K562 (cell line): Measurements from ENCODE around the gene ZFAND6. TPM values are rescaled to one million over a fixed set of nuclear protein-coding genes. Genes with fewer than 3 reads are reported as not detected.

Experiments used
- ATAC-seq: fragments of 200-7000 bp; cut with Tn5 transposase; 3 replicates; pipeline ENCODE4 v1.9.1; 2020; ENCODE audit warnings: moderate library complexity
- BruUV-seq: library from RNA; stranded (reverse); fragments of 400-500 nt; replicated peaks from 2 replicates; lab custom pipeline; 2021; lab: Mats Ljungman, UMichigan
- CTCF ChIA-PET: fragments of 300-600 bp; formaldehyde crosslinking; extraction: SDS; loops from one replicate; lab custom pipeline; 2021; ENCODE audit warnings: low intra/inter-chr PET ratio; lab: Yijun Ruan, JAX
- POLR2A ChIA-PET: fragments of 300-600, 350-650 bp; sonication (Branson Sonifier 250); formaldehyde crosslinking; extraction: SDS; loops from one replicate; lab custom pipeline; 2021; ENCODE audit warnings: antibody characterized with exemption, inconsistent platforms; lab: Yijun Ruan, JAX
- DNase-seq, 4 experiments: peaks; one replicate each; pipeline versions ENCODE4 v3.0.0 to v3.0.0-alpha.2; 2011 to 2018; ENCODE audit warnings: low spot score in 3 of 4, mixed read lengths in 3 of 4; ENCODE audit errors: extremely low read depth in 1 of 4
- FAIRE-seq: peaks from 2 replicates; lab custom pipeline; 2011; peaks lifted over from hg19 to GRCh38; lab: Jason Lieb, UNC
- H2AFZ ChIP-seq: 2 replicates; pipeline ENCODE4 v1.6.0; 2011; ENCODE audit warnings: low read depth, low read length, control low read depth, inconsistent platforms
- H3K27ac ChIP-seq: fragments of 200-600 bp; 3 replicates; pipeline ENCODE4 v1.8.0; 2011; ENCODE audit warnings: low read depth, mild to moderate bottlenecking, control low read depth, inconsistent platforms, low read length, moderate library complexity, mixed read lengths; ENCODE audit errors: extremely low read depth
- H3K27me3 ChIP-seq, 2 experiments: fragments of 300-600 bp in 1 of 2; 2 replicates in 1 of 2; 3 replicates in 1 of 2; pipeline versions ENCODE4 v1.6.0 to v1.8.0; 2011; ENCODE audit warnings: inconsistent platforms in 2 of 2, low read length in 2 of 2, mild to moderate bottlenecking in 1 of 2, mixed read lengths in 1 of 2, moderate library complexity in 1 of 2; ENCODE audit not compliant: control insufficient read depth in 2 of 2, insufficient read depth in 2 of 2
- H3K36me3 ChIP-seq: fragments of 300-600 bp; 3 replicates; pipeline ENCODE4 v1.8.0; 2011; ENCODE audit warnings: mild to moderate bottlenecking, low read length, inconsistent platforms; ENCODE audit not compliant: control insufficient read depth, insufficient read depth
- H3K4me1 ChIP-seq, 2 experiments: fragments of 200-600 bp in 1 of 2; replicated peaks in 1 of 2; 2 replicates in 1 of 2; 3 replicates in 1 of 2; pipeline versions ENCODE4 v1.5.1 to v1.8.0; 2011; ENCODE audit warnings: inconsistent platforms in 2 of 2, low read length in 2 of 2, mild to moderate bottlenecking in 1 of 2, mixed read lengths in 1 of 2, moderate library complexity in 1 of 2; ENCODE audit not compliant: control insufficient read depth in 2 of 2, insufficient read depth in 2 of 2
- H3K4me2 ChIP-seq: 2 replicates; pipeline ENCODE4 v1.6.1; 2011; ENCODE audit warnings: low read length, control low read depth, inconsistent platforms, mixed read lengths; ENCODE audit not compliant: insufficient read depth
- H3K4me3 ChIP-seq: fragments of 200-600 bp; sonication (generic), shearing (Covaris generic); 2 replicates; pipeline ENCODE4 v1.5.1; 2016; ENCODE audit warnings: control low read depth, inconsistent platforms
- H3K79me2 ChIP-seq: fragments of 200-600 bp; 3 replicates; pipeline ENCODE4 v1.8.0; 2011; ENCODE audit warnings: low read length, inconsistent platforms; ENCODE audit not compliant: control insufficient read depth, insufficient read depth
- H3K9ac ChIP-seq, 2 experiments: 2 replicates each; pipeline versions ENCODE4 v1.6.0 to v1.6.1; 2011; ENCODE audit warnings: low read depth in 2 of 2, low read length in 2 of 2, control low read depth in 1 of 2, inconsistent platforms in 1 of 2, mild to moderate bottlenecking in 1 of 2, mixed read lengths in 1 of 2; ENCODE audit not compliant: insufficient read depth in 1 of 2
- H3K9me1 ChIP-seq: one replicate; pipeline ENCODE4 v1.6.0; 2011; ENCODE audit warnings: inconsistent platforms, mild to moderate bottlenecking, low read length, moderate library complexity; ENCODE audit not compliant: control insufficient read depth, insufficient read depth
- H3K9me3 ChIP-seq: replicated peaks from 2 replicates; pipeline ENCODE4 v1.5.1; 2011; ENCODE audit warnings: low read depth, low read length, inconsistent platforms; ENCODE audit not compliant: control insufficient read depth, insufficient read depth
- H4K20me1 ChIP-seq: replicated peaks from 2 replicates; pipeline ENCODE4 v1.6.1; 2011; ENCODE audit warnings: low read length, inconsistent platforms, mixed read lengths; ENCODE audit not compliant: control insufficient read depth, insufficient read depth
- ASH1L ChIP-seq: fragments of 450-650 bp; IDR thresholded peaks from 2 replicates; pipeline ENCODE4 v1.6.1; 2018; ENCODE audit warnings: borderline replicate concordance, mild to moderate bottlenecking, low read depth; ENCODE audit not compliant: partially characterized antibody
- CBFA2T2 ChIP-seq: fragments of 450-650 bp; conservative IDR thresholded peaks from 2 replicates; pipeline ENCODE4 v1.6.1; 2017; ENCODE audit warnings: mild to moderate bottlenecking
- JUNB ChIP-seq: fragments of 450-650 bp; formaldehyde crosslinking; conservative IDR thresholded peaks from 2 replicates; pipeline ENCODE4 v1.4.0; 2020; ENCODE audit warnings: mild to moderate bottlenecking
- MBD2 ChIP-seq: sonication (generic); IDR thresholded peaks from 2 replicates; pipeline ENCODE4 v1.6.1; 2016; ENCODE audit warnings: low read depth, borderline replicate concordance
- MTA2 ChIP-seq: fragments of 450-650 bp; IDR thresholded peaks from 2 replicates; pipeline ENCODE4 v1.6.1; 2016; ENCODE audit warnings: low read depth
- NBN ChIP-seq: fragments of 450-650 bp; IDR thresholded peaks from 2 replicates; pipeline ENCODE4 v1.6.1; 2016; ENCODE audit warnings: low read depth, mild to moderate bottlenecking
- SMAD3 ChIP-seq: fragments of 450-650 bp; formaldehyde crosslinking; conservative IDR thresholded peaks from 2 replicates; pipeline ENCODE4 v1.4.0; 2020; ENCODE audit warnings: mild to moderate bottlenecking
- ZNF165 ChIP-seq: fragments of 250-450 bp; sonication (Bioruptor Pico); IDR thresholded peaks from 2 replicates; pipeline ENCODE4 v1.4.0; 2020; ENCODE audit warnings: borderline replicate concordance
- ZNF584 ChIP-seq: fragments of 200-800 bp; sonication (Bioruptor generic); IDR thresholded peaks from 2 replicates; pipeline ENCODE4 v1.6.1; 2016; ENCODE audit warnings: low read depth, mild to moderate bottlenecking, missing genetic modification characterization, missing compliant biosample characterization
- ZNF766 ChIP-seq: fragments of 200-800 bp; sonication (Bioruptor generic); conservative IDR thresholded peaks from 2 replicates; pipeline ENCODE4 v1.6.1; 2016; ENCODE audit warnings: missing genetic modification characterization, missing compliant biosample characterization
- WGBS: fragments of 100-300 bp; shearing (Covaris generic); methylation state at CpG from one replicate; pipeline ENCODE4 v1.1.6; 2016; ENCODE audit warnings: low coverage, mixed read lengths; ENCODE audit not compliant: insufficient coverage; ENCODE audit errors: missing lambda C conversion rate; 5-methylcytosine and 5-hydroxymethylcytosine counted together
- in situ Hi-C: fragments of 300-500 bp; cut with MboI; formaldehyde crosslinking; loops from 4 replicates; pipeline ENCODE4 v1.15.0; 2018; ENCODE audit warnings: inconsistent platforms, mixed read lengths
- intact Hi-C: fragments of 100-400 bp; cut with micrococcal nuclease; formaldehyde crosslinking; loops from 2 replicates; pipeline ENCODE4 v1.14.2; 2022
- polyA plus RNA-seq, 8 experiments: library from polyadenylated mRNA; depleted of rRNA in 4 of 8; stranded (reverse) in 5 of 8; unstranded in 3 of 8; fragments of >200 nt; fragmentation: Nextera tagmentation in 2 of 8; fragmentation: Illumina TruSeq in 1 of 8; extraction: Ambion mirVana in 2 of 8; extraction: Trizol in 1 of 8; gene quantifications; 2 replicates each; pipeline versions ENCODE4 v1.2.1 to v1.2.3, GENCODE V29; 2011 to 2014; ENCODE audit warnings: inconsistent platforms in 1 of 8, missing spikeins in 1 of 8
- total RNA-seq, 7 experiments: library from RNA; depleted of rRNA in 6 of 7; stranded (reverse); fragments of >200 nt in 6 of 7; fragmentation: Illumina TruSeq in 2 of 7; extraction: Trizol in 2 of 7; gene quantifications; 2 replicates each; pipeline versions ENCODE4 v1.2.1 to v1.2.3, GENCODE V29; 2011 to 2021; ENCODE audit warnings: low replicate concordance in 1 of 7
- TF ChIP-seq, protein P1 (sequence below): fragments of 450-650 bp; IDR thresholded peaks from 2 replicates; pipeline ENCODE4 v1.6.1; 2016; ENCODE audit warnings: mild to moderate bottlenecking
- TF ChIP-seq, protein P2 (sequence below), 2 experiments: fragments of 450-650 bp; formaldehyde crosslinking in 1 of 2; IDR thresholded peaks; 2 replicates each; pipeline versions ENCODE4 v1.4.0 to v1.6.1; 2014 to 2020; ENCODE audit warnings: mild to moderate bottlenecking in 2 of 2, borderline replicate concordance in 1 of 2, low read depth in 1 of 2

Gene ZFAND6
- total and polyA plus RNA-seq, 9 of the 15 experiments (the other 6 are each of a cell fraction or from before 2014, with no cell fraction given): 53.9 to 206 (median 88.9) TPM

DNA sequence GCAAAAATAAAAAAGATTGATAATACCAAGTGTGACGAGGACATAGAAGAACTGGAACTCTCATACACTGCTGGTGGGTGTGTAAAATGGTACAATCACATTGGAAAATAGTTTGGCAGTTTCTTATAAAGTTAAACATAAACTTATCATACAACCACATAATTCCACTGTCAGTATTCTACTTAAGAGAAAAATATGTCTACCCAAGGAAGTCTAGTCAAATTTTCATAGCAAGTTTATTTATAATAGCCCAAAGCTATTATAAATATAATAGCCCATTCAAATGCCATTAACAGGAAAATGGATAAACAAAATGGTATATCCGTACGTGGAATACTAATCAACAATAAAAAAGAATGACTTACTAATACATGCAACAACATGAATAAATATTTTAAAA, 47.9 kb upstream of the ZFAND6 start:
- POLR2A ChIA-PET: no interaction called here
- no peak overlapping the region for H3K9ac ChIP-seq
- no peak for TF ChIP-seq ZNF165 (CRISPR knock-in tag)
- TF ChIP-seq JUNB (CRISPR knock-in tag): no peak
- no peak for TF ChIP-seq NBN
- TF ChIP-seq MTA2: no peak
- no peak for TF ChIP-seq ZNF584 (CRISPR knock-in tag)
- no peak for TF ChIP-seq SMAD3 (CRISPR knock-in tag)
- no peak for TF ChIP-seq ASH1L
- TF ChIP-seq, protein P1, sequence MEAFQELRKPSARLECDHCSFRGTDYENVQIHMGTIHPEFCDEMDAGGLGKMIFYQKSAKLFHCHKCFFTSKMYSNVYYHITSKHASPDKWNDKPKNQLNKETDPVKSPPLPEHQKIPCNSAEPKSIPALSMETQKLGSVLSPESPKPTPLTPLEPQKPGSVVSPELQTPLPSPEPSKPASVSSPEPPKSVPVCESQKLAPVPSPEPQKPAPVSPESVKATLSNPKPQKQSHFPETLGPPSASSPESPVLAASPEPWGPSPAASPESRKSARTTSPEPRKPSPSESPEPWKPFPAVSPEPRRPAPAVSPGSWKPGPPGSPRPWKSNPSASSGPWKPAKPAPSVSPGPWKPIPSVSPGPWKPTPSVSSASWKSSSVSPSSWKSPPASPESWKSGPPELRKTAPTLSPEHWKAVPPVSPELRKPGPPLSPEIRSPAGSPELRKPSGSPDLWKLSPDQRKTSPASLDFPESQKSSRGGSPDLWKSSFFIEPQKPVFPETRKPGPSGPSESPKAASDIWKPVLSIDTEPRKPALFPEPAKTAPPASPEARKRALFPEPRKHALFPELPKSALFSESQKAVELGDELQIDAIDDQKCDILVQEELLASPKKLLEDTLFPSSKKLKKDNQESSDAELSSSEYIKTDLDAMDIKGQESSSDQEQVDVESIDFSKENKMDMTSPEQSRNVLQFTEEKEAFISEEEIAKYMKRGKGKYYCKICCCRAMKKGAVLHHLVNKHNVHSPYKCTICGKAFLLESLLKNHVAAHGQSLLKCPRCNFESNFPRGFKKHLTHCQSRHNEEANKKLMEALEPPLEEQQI: no peak
- TF ChIP-seq CBFA2T2: no peak
- TF ChIP-seq, protein P2, sequence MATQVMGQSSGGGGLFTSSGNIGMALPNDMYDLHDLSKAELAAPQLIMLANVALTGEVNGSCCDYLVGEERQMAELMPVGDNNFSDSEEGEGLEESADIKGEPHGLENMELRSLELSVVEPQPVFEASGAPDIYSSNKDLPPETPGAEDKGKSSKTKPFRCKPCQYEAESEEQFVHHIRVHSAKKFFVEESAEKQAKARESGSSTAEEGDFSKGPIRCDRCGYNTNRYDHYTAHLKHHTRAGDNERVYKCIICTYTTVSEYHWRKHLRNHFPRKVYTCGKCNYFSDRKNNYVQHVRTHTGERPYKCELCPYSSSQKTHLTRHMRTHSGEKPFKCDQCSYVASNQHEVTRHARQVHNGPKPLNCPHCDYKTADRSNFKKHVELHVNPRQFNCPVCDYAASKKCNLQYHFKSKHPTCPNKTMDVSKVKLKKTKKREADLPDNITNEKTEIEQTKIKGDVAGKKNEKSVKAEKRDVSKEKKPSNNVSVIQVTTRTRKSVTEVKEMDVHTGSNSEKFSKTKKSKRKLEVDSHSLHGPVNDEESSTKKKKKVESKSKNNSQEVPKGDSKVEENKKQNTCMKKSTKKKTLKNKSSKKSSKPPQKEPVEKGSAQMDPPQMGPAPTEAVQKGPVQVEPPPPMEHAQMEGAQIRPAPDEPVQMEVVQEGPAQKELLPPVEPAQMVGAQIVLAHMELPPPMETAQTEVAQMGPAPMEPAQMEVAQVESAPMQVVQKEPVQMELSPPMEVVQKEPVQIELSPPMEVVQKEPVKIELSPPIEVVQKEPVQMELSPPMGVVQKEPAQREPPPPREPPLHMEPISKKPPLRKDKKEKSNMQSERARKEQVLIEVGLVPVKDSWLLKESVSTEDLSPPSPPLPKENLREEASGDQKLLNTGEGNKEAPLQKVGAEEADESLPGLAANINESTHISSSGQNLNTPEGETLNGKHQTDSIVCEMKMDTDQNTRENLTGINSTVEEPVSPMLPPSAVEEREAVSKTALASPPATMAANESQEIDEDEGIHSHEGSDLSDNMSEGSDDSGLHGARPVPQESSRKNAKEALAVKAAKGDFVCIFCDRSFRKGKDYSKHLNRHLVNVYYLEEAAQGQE (IDR thresholded peaks at IDR 0.05; ENCODE audit: borderline replicate concordance): no peak
- TF ChIP-seq, protein P2 (CRISPR knock-in tag; IDR thresholded peaks at IDR 0.05; ENCODE audit: low read depth): no peak
- TF ChIP-seq ZNF766 (CRISPR knock-in tag): no peak
- TF ChIP-seq MBD2: no peak

More for the DNA sequence above, 47.9 kb upstream of the ZFAND6 start:
- Histone ChIP-seq H3K4me2 (no peak overlapping the region), H3K27me3 (no peaks in the 10 kb centered on the region), H3K4me3 (no peak overlapping the region), H3K4me1 (peaks cover 0 to 5% of the 10 kb centered on the region in 2 experiments; a peak in 1 of 5 replicates), H2AFZ (no peak overlapping the region; the same call in 1 of the 2 replicates), H3K79me2 (no peaks in the 10 kb centered on the region), H3K9me3 (no peaks in the 10 kb centered on the region), H3K36me3 (no peaks in the 10 kb centered on the region), H4K20me1 (no peaks in the 10 kb centered on the region), H3K9me1 (no peaks in the 10 kb centered on the region), H3K27ac (no peak overlapping the region)
- no peak for FAIRE-seq
- CTCF ChIA-PET: no interaction called here
- no peak for ATAC-seq
- 28% methylated on average over 3 of the region's 3 CpGs for WGBS
- BruUV-seq: no TSS peak
- intact Hi-C loops: no loop called here
- in situ Hi-C loops: no loop called here
- no peak for DNase-seq
